Heart right ventricle (tissue), 16 donors: ENCODE measurements around the gene YARS1. TPM values are rescaled to one million over a fixed set of nuclear protein-coding genes. Genes with fewer than 3 reads are reported as not detected.

Experiments used
- ATAC-seq, 8 donors: fragments of 200-7000 bp; cut with Tn5 transposase; one replicate each; pipeline ENCODE4 v1.9.1; 2020; ENCODE audit warnings: mild to moderate bottlenecking in 8 of 8, moderate library complexity in 8 of 8, moderate number of reproducible peaks in 1 of 8
- DNase-seq, 2 donors: peaks; one replicate each; pipeline ENCODE4 v3.0.0-alpha.2; 2020
- H3K27ac ChIP-seq, 10 donors: fragments of 200-600 bp; sonication (generic) in 2 of 10; one replicate each; pipeline versions ENCODE4 v1.5.0 to v1.8.0; 2020 to 2022; ENCODE audit warnings: mild to moderate bottlenecking in 3 of 10
- H3K27me3 ChIP-seq, 7 donors: fragments of 200-600 bp; one replicate each; pipeline ENCODE4 v1.8.0; 2021 to 2022; ENCODE audit warnings: mild to moderate bottlenecking in 2 of 7
- H3K36me3 ChIP-seq, 9 donors: fragments of 200-600 bp; sonication (generic) in 1 of 9; one replicate each; pipeline versions ENCODE4 v1.5.0 to v1.8.0; 2020 to 2022; ENCODE audit warnings: mild to moderate bottlenecking in 2 of 9
- H3K4me1 ChIP-seq, 9 donors: fragments of 200-600 bp; sonication (generic) in 1 of 9; one replicate each; pipeline versions ENCODE4 v1.5.0 to v1.8.0; 2020 to 2022; ENCODE audit warnings: mild to moderate bottlenecking in 4 of 9
- H3K4me3 ChIP-seq, 10 donors: fragments of 200-600 bp; sonication (generic) in 2 of 10; one replicate each; pipeline versions ENCODE4 v1.5.0 to v1.8.0; 2020 to 2022; ENCODE audit warnings: mild to moderate bottlenecking in 7 of 10, moderate library complexity in 2 of 10
- H3K9me3 ChIP-seq, 11 donors: fragments of 200-600 bp in 10 of 11; sonication (generic) in 2 of 11; one replicate each; pipeline versions ENCODE4 v1.5.0 to v1.8.0; 2013 to 2022; ENCODE audit warnings: mild to moderate bottlenecking in 2 of 11, control low read depth in 1 of 11, moderate library complexity in 1 of 11
- CTCF ChIP-seq, 9 donors: fragments of 200-600 bp; sonication (generic) in 2 of 9; IDR thresholded peaks; one replicate each; pipeline versions ENCODE4 v1.5.0 to v1.8.0; 2021 to 2022; ENCODE audit warnings: antibody characterized with exemption in 9 of 9, mild to moderate bottlenecking in 5 of 9, moderate library complexity in 1 of 9
- WGBS, 2 donors: extraction: QIAGEN DNeasy Blood & Tissue Kit; methylation state at CpG; one replicate each; pipeline ENCODE4 v1.1.7; 2013; ENCODE audit warnings: inconsistent platforms in 1 of 2; 5-methylcytosine and 5-hydroxymethylcytosine counted together
- intact Hi-C, 10 donors: fragments of 100-400 bp; cut with DNase I; formaldehyde crosslinking; loops; one replicate each; pipeline versions ENCODE4 v1.11.1 to v1.14.2; 2022
- polyA plus RNA-seq, 2 donors: library from polyadenylated mRNA; stranded (reverse); fragments of 200-250 nt; gene quantifications; one replicate each; pipeline ENCODE4 v1.2.3, GENCODE V29; 2013
- total RNA-seq, 10 donors: library from RNA; stranded (reverse); fragmentation: NEBNext Ultra II Directional in 3 of 10; extraction: Animal tissue kit (Norgen Biotek cat#: 25700) in 3 of 10; gene quantifications; one replicate each; pipeline versions ENCODE4 v1.2.1 to v1.2.4, GENCODE V29; 2021 to 2023
- donor health status: Arrhythmogenic right ventricular cardiomyopathy.
- donor health status: ischemic (EF 13 %, LVEDD 7.1; RV severe dilation, severe dysfunction).
- donor health status: healthy with polysubstance abuse.
- donor health status: DM: no; HTN: yes; CAD: no.
- donor health status: DM: no; HTN: no; CAD: no.
- donor health status: ischemic (EF 25% LVEDD 6.9; RV normal size, moderate dysfunction).
- donor health status: ischemic (EF 25% LVEDD 5.7; RV mildly dilated, moderate dysfunction).
- donor health status: healthy.
- donor health status: DM: yes; HTN: yes; CAD: no.
- donor health status: Ischemic cardiomyopathy.
- donor health status: ischemic (EF 35%, LVEDD 5.7; RV mildly dilated, moderate dysfunction).
- donor health status: nonischemic (EF 11% LVEDD 7.7; RV severe dilation, severe dysfunction).
- donor health status: DM: yes; HTN: yes; CAD: no.
- donor health status: PGD.
- donor health status: ischemic (EF 29% LVEDD 5.4; RV normal size, mild dysfunction).
- donor health status: nonischemic (EF 23%, LVEDD 6.1; RV moderate dilation, normal function).

The YARS1 gene
- total and polyA plus RNA-seq, 12 donors = 20.5 to 48.5 (median 31.0) TPM

GRCh38 chr1:32758177-32758794 is 58.9 kb downstream of the YARS1 start:
- ATAC-seq = no peak
- Histone ChIP-seq H3K27me3 (peaks cover 0 to 20% (median 0%) of the 10 kb centered on the region in 7 donors), H3K27ac (no peak overlapping the region), H3K4me3 (no peak overlapping the region), H3K36me3 (no peaks in the 10 kb centered on the region), H3K4me1 (peaks cover 0 to 51% (median 29%) of the 10 kb centered on the region in 9 donors), H3K9me3 (no peaks in the 10 kb centered on the region)
- no peak for DNase-seq
- intact Hi-C loops = no loop called here
- 73 to 76% methylated on average over 7 of the region's 7 CpGs for WGBS, 2 donors
- no peak for TF ChIP-seq CTCF (IDR thresholded peaks at IDR 0.05)

- H3K4me3 ChIP-seq = no peak overlapping the region
- no peaks in the 10 kb centered on the region for H3K36me3 ChIP-seq
- DNase-seq = no peak
- no peaks in the 10 kb centered on the region for H3K9me3 ChIP-seq
- no peak overlapping the region for H3K27ac ChIP-seq
- WGBS, 2 donors = 71 to 72% methylated on average over 4 of the region's 4 CpGs
- intact Hi-C loops = no loop called here
- no peak for TF ChIP-seq CTCF (IDR thresholded peaks at IDR 0.05)
- H3K27me3 ChIP-seq = peaks cover 0 to 24% (median 0%) of the 10 kb centered on the region in 7 donors
- ATAC-seq = no peak
- peaks cover 0 to 55% (median 34%) of the 10 kb centered on the region in 9 donors for H3K4me1 ChIP-seq
Measured at GRCh38 chr1:32757213-32757895, 59.8 kb downstream of the YARS1 start.

- WGBS, 2 donors = 80 to 83% methylated on average over 3 of the region's 3 CpGs
- H3K27me3 ChIP-seq = peaks cover 0 to 24% (median 0%) of the 10 kb centered on the region in 7 donors
- no peak overlapping the region for H3K27ac ChIP-seq
- no peaks in the 10 kb centered on the region for H3K9me3 ChIP-seq
- TF ChIP-seq CTCF (IDR thresholded peaks at IDR 0.05) = no peak
- H3K36me3 ChIP-seq = no peaks in the 10 kb centered on the region
- peaks cover 0 to 41% (median 24%) of the 10 kb centered on the region in 9 donors for H3K4me1 ChIP-seq
- no peak for ATAC-seq
- no peak overlapping the region for H3K4me3 ChIP-seq
- DNase-seq = no peak
- intact Hi-C loops = no loop called here
Measured at GRCh38 chr1:32755810-32756159, 61.4 kb downstream of the YARS1 start.

GRCh38 chr1:32755098-32755809 is 61.9 kb downstream of the YARS1 start:
- Histone ChIP-seq H3K4me1 (peaks cover 0 to 40% (median 23%) of the 10 kb centered on the region in 9 donors), H3K27me3 (peaks cover 0 to 24% (median 0%) of the 10 kb centered on the region in 7 donors), H3K27ac (no peak overlapping the region), H3K4me3 (peak overlapping the region in 6 of 10 donors; percentile 45 to 72 (median 64)), H3K36me3 (no peaks in the 10 kb centered on the region), H3K9me3 (no peaks in the 10 kb centered on the region)
- no peak for TF ChIP-seq CTCF (IDR thresholded peaks at IDR 0.05)
- intact Hi-C loops = no loop called here
- 51 to 57% methylated on average over 10 of the region's 10 CpGs for WGBS, 2 donors
- ATAC-seq (no peak), DNase-seq (no peak)
